ENCODE results near the gene HIVEP2. TPM values are rescaled to one million over a fixed set of nuclear protein-coding genes. Genes with fewer than 3 reads are reported as not detected.

Gene HIVEP2
- total and polyA plus RNA-seq, 2 donors (not counting 3 experiments of a cell fraction or from before 2014, with no cell fraction given) = 1.3 to 4.7 TPM

- intact Hi-C loops (cut with micrococcal nuclease) = no loop called here
- CTCF ChIA-PET = interaction anchor here (1.0 to 1.2 kb wide), 2 partner anchors 14 to 232 kb away, joined by 4 to 6 read pairs; no protein-coding TSS in a partner anchor
Observed at GRCh38 chr6:142794424-142794823, 150.6 kb downstream of the HIVEP2 start.

More at GRCh38 chr6:142794424-142794823, 150.6 kb downstream of the HIVEP2 start:
- Histone ChIP-seq H3K36me3 (ENCODE audit: control insufficient read depth in 2 of 2, extremely low read depth in 1 of 2, insufficient read depth in 2 of 2, low read length in 2 of 2) (no peaks in the 10 kb centered on the region), H2AFZ (ENCODE audit: low read depth, low read length) (no peak overlapping the region), H3K4me2 (ENCODE audit: insufficient read depth, low read length) (no peak overlapping the region), H3K9ac (replicated peaks; ENCODE audit: extremely low read depth, insufficient read depth, low read length) (no peak overlapping the region), H3K9me1 (replicated peaks; ENCODE audit: control insufficient read depth, extremely low read depth, insufficient read depth, low read length) (peaks cover 1% of the 10 kb centered on the region), H4K20me1 (replicated peaks; ENCODE audit: control insufficient read depth, extremely low read depth, insufficient read depth, low read length) (no peaks in the 10 kb centered on the region), H3K27ac (ENCODE audit: insufficient read depth, low read depth, low read length) (no peak overlapping the region), H3K4me3 (replicated peaks in 1 of 3; ENCODE audit: insufficient read depth in 1 of 3, low read depth in 1 of 3, low read length in 3 of 3) (no peak overlapping the region), H3K4me1 (ENCODE audit: control insufficient read depth, extremely low read depth, insufficient read depth, low read length) (no peaks in the 10 kb centered on the region), H3K27me3 (ENCODE audit: control insufficient read depth in 2 of 2, insufficient read depth in 2 of 2, low read length in 2 of 2) (no peaks in the 10 kb centered on the region), H3K79me2 (ENCODE audit: control insufficient read depth, insufficient read depth, low read length) (no peaks in the 10 kb centered on the region), H3K9me3 (replicated peaks; ENCODE audit: control insufficient read depth, insufficient read depth, low read length) (no peaks in the 10 kb centered on the region)
- dilution Hi-C loops (cut with MboI; ENCODE audit: extremely low pct_ligation_motif_present, low sequenced_read_pairs) = no loop called here
- DNase-seq (ENCODE audit: low read depth, low spot score) (no peak), FAIRE-seq (no peak)
- BruUV-seq (replicated peaks) = no TSS peak
- POLR2A ChIA-PET = no interaction called here
- TF ChIP-seq FOS (IDR thresholded peaks at IDR 0.05; ENCODE audit: borderline replicate concordance, insufficient read depth, low read length) (no peak), MYC (IDR thresholded peaks at IDR 0.05; ENCODE audit: low read depth, low read length) (no peak), GATA2 (IDR thresholded peaks at IDR 0.05; ENCODE audit: insufficient read depth, insufficient read length, low read depth, low read length) (no peak), EZH2 (IDR thresholded peaks at IDR 0.05; ENCODE audit: borderline replicate concordance, low read depth, low read length, severe bottlenecking) (no peak), POLR2AphosphoS5 (IDR thresholded peaks at IDR 0.05; ENCODE audit: insufficient read depth, low read depth, low read length) (no peak), MAX (IDR thresholded peaks at IDR 0.05; ENCODE audit: insufficient read depth, insufficient read length) (no peak), JUN (IDR thresholded peaks at IDR 0.05; ENCODE audit: borderline replicate concordance, insufficient read depth, insufficient read length, low read depth) (no peak), CTCF (IDR thresholded peaks at IDR 0.05; ENCODE audit: extremely low read depth in 1 of 2, insufficient read depth in 1 of 2, low read depth in 1 of 2, low read length in 2 of 2) (no peak), POLR2A (IDR thresholded peaks at IDR 0.05; ENCODE audit: low read depth, low read length) (no peak)
